HT1080 (cell line): Measurements from ENCODE around the gene CAPN3. TPM values are rescaled to one million over a fixed set of nuclear protein-coding genes. Genes with fewer than 3 reads are reported as not detected.

ENCODE experiments used
- DNase-seq: peaks from one replicate; pipeline ENCODE4 v3.0.0-alpha.2; 2015; ENCODE audit warnings: low read depth
- small RNA-seq: library from RNA; depleted of rRNA; stranded (forward); fragments of <200 nt; gene quantifications from one replicate; pipeline ENCODE3, GENCODE V24; 2014
- total RNA-seq: library from RNA; depleted of rRNA; stranded (reverse); fragments of >200 nt; shearing (Covaris generic); gene quantifications from 2 replicates; pipeline ENCODE4 v1.2.3, GENCODE V29; 2014; rRNA removed

Gene CAPN3
- total RNA-seq, 1 experiment from 2014 or later, result 0.68 TPM

DNA sequence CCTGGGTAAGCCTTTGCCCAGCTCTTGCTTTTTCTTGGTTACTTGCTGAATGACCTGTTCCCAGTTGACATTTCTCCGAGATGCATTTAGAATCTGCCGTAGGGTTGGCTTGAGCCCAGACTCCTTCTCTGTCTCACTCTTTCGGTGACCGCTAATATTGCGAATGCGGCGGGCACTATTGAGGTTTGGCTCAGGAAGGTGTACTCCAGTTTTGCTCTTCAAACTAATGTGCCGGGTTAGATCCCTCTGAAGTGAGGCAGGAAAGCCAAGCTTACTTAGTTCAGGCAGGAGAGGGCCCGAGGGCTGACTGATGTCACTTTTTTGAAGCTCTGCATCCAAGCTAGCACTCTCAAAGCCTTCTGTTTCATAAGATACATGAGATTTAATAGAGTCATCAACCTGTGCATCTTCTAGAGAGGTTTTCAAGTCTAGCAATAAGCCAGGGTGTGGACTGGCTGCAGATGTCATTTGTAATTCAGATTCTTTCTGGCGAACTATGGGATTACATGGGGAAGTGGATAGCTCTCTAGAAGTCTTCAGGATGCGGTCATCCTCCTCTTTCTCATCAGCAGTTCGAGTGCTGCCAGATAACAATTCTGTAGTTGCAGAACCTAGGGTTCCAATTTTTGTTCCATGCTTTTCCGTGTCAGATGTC lies 90.6 kb downstream of the CAPN3 start:
- no peak for DNase-seq

DNA sequence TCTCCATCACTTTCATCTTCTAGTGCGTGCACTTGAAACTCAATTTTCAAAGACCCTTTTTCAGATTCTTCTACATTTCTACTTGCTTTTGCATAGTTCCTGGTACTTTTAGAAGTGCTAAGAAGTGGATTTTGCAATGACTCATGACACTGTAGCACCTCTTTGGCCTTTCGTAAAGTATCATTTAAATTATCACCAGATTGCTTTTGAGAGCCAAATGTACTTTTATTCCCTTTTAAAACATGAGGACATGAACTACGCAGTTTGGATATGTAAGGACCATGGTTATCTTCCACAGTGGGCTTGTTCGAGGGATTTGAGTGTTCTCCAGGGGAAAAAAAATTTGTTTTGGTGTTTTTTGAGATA lies 91.1 kb downstream of the CAPN3 start:
- DNase-seq, result no peak

DNA sequence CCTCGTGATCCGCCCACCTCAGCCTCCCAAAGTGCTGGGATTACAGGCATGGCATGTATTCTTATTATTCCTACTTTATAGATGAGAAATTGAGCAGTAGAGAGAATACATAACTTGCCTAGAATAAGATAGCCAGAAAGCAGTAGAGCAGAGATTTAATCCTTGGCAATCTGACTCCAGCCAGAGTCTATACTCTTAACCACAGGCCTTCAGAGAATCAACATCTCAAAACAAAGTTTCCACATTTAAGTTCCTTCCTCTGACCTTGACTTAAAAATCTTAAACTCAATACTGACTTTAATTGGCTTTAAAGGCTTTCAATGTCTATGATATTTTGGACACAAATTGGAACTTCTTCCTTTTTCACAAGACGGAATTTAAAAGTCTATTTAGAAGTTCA lies 94.5 kb downstream of the CAPN3 start:
- no peak for DNase-seq

DNA sequence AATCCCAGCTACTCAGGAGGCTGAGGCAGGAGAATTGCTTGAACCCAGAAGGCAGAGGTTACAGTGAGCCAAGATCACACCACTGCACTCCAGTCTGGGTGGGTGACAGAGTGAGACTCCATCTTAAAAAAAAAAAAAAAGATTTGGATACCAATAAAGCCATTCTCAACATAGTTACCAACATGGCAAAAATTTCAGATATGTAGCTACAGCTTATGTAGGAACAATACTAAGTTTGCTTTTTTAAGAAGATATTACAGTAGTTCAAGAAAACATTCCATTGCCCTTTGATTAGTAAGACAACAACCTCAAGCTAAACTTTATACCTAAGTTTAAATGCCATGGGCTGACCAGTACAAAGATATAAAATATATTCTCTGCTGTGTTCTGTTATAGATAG lies 97.2 kb downstream of the CAPN3 start:
- no peak for DNase-seq

DNA sequence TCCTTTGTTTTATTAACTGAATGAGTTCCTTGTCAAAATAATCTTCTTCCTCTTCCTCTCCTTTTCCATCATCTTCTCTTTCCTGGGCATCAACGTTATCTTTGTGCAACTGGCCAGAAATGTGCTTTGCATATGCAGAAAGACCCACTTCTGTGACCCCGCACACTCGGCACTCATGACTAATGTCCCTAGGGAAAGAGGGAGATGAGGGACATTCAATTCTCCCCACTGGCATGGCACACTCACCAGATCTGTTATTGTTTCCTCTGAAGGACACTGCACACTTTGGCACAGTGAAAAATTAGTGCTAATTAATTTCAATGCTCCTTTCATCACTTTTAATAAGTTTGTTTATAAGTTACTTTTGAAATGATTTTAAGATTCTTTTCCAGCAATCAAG lies 97.7 kb downstream of the CAPN3 start:
- DNase-seq, result no peak

DNA sequence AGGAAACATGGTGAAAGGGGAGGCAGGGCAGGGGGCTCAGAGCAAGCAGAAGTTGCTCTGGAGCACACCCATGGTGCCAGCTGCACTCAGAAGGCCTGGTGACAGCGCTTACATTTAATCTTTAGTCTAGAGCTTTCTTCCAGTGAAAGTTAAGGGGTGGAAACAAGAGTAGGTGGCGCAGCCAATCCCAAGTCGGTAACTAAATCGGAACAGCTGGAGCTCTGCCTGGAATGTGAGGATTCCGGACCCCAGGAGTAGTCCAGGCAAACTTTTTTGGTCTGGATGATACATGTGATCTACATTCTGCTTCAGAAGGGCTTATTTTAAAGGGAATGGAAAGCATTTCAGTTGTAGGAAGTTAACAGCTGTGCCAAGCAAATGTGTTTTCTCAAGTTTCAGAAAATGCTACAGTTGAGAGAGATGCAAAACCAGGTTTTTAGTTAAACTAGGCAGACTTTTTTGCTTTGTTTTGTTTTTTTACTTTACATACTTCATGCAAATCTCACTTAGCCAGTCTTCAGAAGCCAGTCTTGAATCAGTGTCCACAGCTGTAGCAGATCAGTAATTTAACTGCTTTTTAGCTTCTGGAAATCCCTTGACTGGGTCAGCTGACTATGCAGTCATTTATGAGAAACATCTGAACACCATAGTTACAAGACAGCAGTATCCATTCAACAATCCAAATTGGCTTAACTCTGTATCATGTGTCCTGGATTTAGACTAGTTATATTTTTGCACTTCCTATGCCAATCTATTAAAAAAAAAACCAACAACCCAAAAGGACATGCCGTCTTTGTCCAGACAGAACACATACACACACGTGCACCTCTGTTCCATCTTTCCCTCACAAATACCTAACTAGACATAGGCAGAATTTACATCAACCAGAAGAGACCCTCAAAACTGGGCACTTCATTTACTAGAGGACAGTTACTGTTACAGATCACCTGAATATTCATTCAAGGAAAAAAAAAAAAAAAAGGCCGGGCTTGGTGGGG lies 98.4 kb downstream of the CAPN3 start:
- DNase-seq, result no peak

DNA sequence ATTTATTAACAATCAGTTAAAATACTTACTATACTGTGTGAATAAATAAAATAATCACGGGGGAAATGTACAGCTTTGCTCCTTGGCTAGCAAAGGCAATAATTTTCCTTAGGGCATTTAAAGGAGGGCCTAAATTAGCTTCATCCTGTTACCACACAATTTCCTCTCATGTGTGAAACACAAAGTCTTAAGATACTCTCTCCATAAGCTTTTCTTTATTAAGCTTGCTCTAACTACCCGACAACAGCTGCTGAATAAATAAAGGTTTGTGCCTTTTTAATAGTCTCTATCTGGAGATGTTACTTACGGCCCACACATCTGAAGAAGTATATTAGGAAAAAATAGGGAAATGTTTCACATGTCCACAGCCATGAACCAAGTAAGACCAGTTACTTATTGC lies 102.0 kb downstream of the CAPN3 start:
- DNase-seq, result no peak

Small RNAs within 50 kb of the gene (small RNA-seq; reads per million reads assigned to genes)
- gene RNU6-188P, result not detected

Other genes starting within 250 kb of the CAPN3 start
- not detected in 2 replicates for gene PLA2G4F, start 202.9 kb upstream of the CAPN3 start, total RNA-seq
- gene VPS39, start 151.2 kb upstream of the CAPN3 start, total RNA-seq, result 13.3 and 17.7 TPM in 2 replicates
- 11.6 and 15.3 TPM in 2 replicates for gene GANC, start 86.3 kb upstream of the CAPN3 start, total RNA-seq
- 31.3 and 42.4 TPM in 2 replicates for gene TMEM87A, start 86.1 kb upstream of the CAPN3 start, total RNA-seq
- 23.6 and 25.8 TPM in 2 replicates for gene ZNF106, start 131.6 kb downstream of the CAPN3 start, total RNA-seq
- gene SNAP23, start 136.1 kb downstream of the CAPN3 start, total RNA-seq, result 48.3 and 53.4 TPM in 2 replicates
- 7.5 and 8.0 TPM in 2 replicates for gene LRRC57, start 189.3 kb downstream of the CAPN3 start, total RNA-seq
- 43.4 and 50.6 TPM in 2 replicates for gene HAUS2, start 189.3 kb downstream of the CAPN3 start, total RNA-seq
- gene STARD9, start 216.1 kb downstream of the CAPN3 start, total RNA-seq, result 2.2 TPM in 2 replicates